NCI-H1436 (cell line): ENCODE data around the gene ZNF32.
A peak's percentile ranks its signal among the peaks of the same experiment; 100 is the strongest.
"Not testable (repeated sequence)": the region's sequence is repeated elsewhere in the genome, so short reads cannot be mapped to it uniquely, and the experiment has no call there.

ENCODE experiments used
- DNase-seq: peaks from one replicate; lab custom pipeline; 2025; lab: John Stamatoyannopoulos, UW

Gene ZNF32

GRCh38 chr10:43627942-43628341, 20.7 kb downstream of the ZNF32 start:
- DNase-seq = no peak

- no peak for DNase-seq
Observed at GRCh38 chr10:43623351-43623750, 25.3 kb downstream of the ZNF32 start.

- DNase-seq = no peak
Observed at GRCh38 chr10:43622038-43622437, 26.6 kb downstream of the ZNF32 start.

GRCh38 chr10:43619368-43619767, 29.3 kb downstream of the ZNF32 start:
- DNase-seq = no peak

- DNase-seq = no peak
Observed at GRCh38 chr10:43616697-43617370, 31.8 kb downstream of the ZNF32 start.

- no peak for DNase-seq
Observed at GRCh38 chr10:43610636-43611035, 38.0 kb downstream of the ZNF32 start.

GRCh38 chr10:43607199-43607573, 41.5 kb downstream of the ZNF32 start:
- no peak for DNase-seq

- DNase-seq = peak; percentile 17
Observed at GRCh38 chr10:43606323-43607198, 42.1 kb downstream of the ZNF32 start, which contains the start of gene ZNF485. TSS of gene ZNF485 (plus strand) at chr10:43606438. CDS start at chr10:43607051, 613 bp downstream.

GRCh38 chr10:43605850-43606322, 42.8 kb downstream of the ZNF32 start:
- no peak for DNase-seq

- not testable (repeated sequence) for DNase-seq
Observed at GRCh38 chr10:43601576-43601975, 47.1 kb downstream of the ZNF32 start.

- no peak for DNase-seq
Observed at GRCh38 chr10:43599333-43599732, 49.3 kb downstream of the ZNF32 start.

- DNase-seq = no peak
Observed at GRCh38 chr10:43598446-43598845, 50.2 kb downstream of the ZNF32 start.

GRCh38 chr10:43596546-43596945, 52.1 kb downstream of the ZNF32 start:
- DNase-seq = no peak

- no peak for DNase-seq
Observed at GRCh38 chr10:43595739-43596298, 52.9 kb downstream of the ZNF32 start.

- no peak for DNase-seq
Observed at GRCh38 chr10:43594944-43595589, 53.6 kb downstream of the ZNF32 start.
